Uterus (tissue), 4 donors: ENCODE measurements around the gene CBX6. TPM values are rescaled to one million over a fixed set of nuclear protein-coding genes. Genes with fewer than 3 reads are reported as not detected.

ENCODE experiments used
- DNase-seq, 2 donors: peaks; one replicate each; pipeline ENCODE4 v3.0.0-alpha.2; 2019 to 2020
- H3K27ac ChIP-seq, 2 donors: fragments of 200-600 bp; sonication (generic); 1 replicate in 1 of 2; 2 replicates in 1 of 2; pipeline ENCODE4 v1.5.1; 2016 to 2018
- H3K27me3 ChIP-seq, 2 donors: fragments of 200-600 bp; sonication (generic); one replicate each; pipeline ENCODE4 v1.5.1; 2018 to 2019; ENCODE audit warnings: control low read depth in 1 of 2
- H3K36me3 ChIP-seq, 2 donors: fragments of 200-600 bp; sonication (generic); one replicate each; pipeline ENCODE4 v1.5.1; 2019; ENCODE audit warnings: control low read depth in 1 of 2
- H3K4me1 ChIP-seq, 2 donors: fragments of 200-600 bp; sonication (generic); one replicate each; pipeline ENCODE4 v1.5.1; 2018 to 2019; ENCODE audit warnings: control low read depth in 1 of 2
- H3K4me3 ChIP-seq, 2 donors: fragments of 200-600 bp; sonication (generic); 1 replicate in 1 of 2; 2 replicates in 1 of 2; pipeline ENCODE4 v1.5.1; 2018 to 2019; ENCODE audit warnings: mild to moderate bottlenecking in 1 of 2
- H3K9me3 ChIP-seq, 2 donors: fragments of 200-600 bp; sonication (generic); one replicate each; pipeline ENCODE4 v1.5.1; 2019; ENCODE audit warnings: control low read depth in 1 of 2
- CTCF ChIP-seq, 4 experiments: fragments of 200-600 bp in 2 of 4; fragments of 450-650 bp in 2 of 4; sonication (generic) in 2 of 4; IDR thresholded peaks; one replicate each; pipeline ENCODE4 v1.5.1; 2016 to 2019; ENCODE audit warnings: antibody characterized with exemption in 4 of 4, mild to moderate bottlenecking in 2 of 4, moderate library complexity in 1 of 4
- POLR2A ChIP-seq, 2 donors: fragments of 450-650 bp; IDR thresholded peaks; one replicate each; pipeline ENCODE4 v1.6.1; 2016; ENCODE audit warnings: antibody characterized with exemption in 2 of 2, mild to moderate bottlenecking in 1 of 2, moderate library complexity in 1 of 2
- intact Hi-C: fragments of 100-400 bp; cut with DNase I; formaldehyde crosslinking; loops from one replicate; pipeline ENCODE4 v1.15.1; 2023; ENCODE audit warnings: low total_unique reads
- total RNA-seq, 4 donors: library from RNA; depleted of rRNA in 3 of 4; stranded (reverse); fragments of >200 nt in 3 of 4; gene quantifications; one replicate each; pipeline versions ENCODE4 v1.1.0 to v1.2.4, GENCODE V29; 2014 to 2023
- donor health status: DM: yes; HTN: yes; CAD: no.

CBX6 gene
- total RNA-seq, 4 donors from 2014 or later: 11.0 to 145 (median 56.4) TPM

GRCh38 chr22:38830845-38831108, 41.2 kb downstream of the CBX6 start:
- no peak for DNase-seq
- no peak overlapping the region for H3K4me3 ChIP-seq
- intact Hi-C loops: no loop called here
- no peak overlapping the region for H3K27ac ChIP-seq
- no peaks in the 10 kb centered on the region for H3K36me3 ChIP-seq
- H3K27me3 ChIP-seq: no peaks in the 10 kb centered on the region
- no peak for TF ChIP-seq POLR2A (IDR thresholded peaks at IDR 0.05)
- TF ChIP-seq CTCF (IDR thresholded peaks at IDR 0.05): no peak
- H3K9me3 ChIP-seq: no peaks in the 10 kb centered on the region
- H3K4me1 ChIP-seq: no peaks in the 10 kb centered on the region

GRCh38 chr22:38830026-38830844, 41.8 kb downstream of the CBX6 start:
- Histone ChIP-seq H3K36me3 (no peaks in the 10 kb centered on the region), H3K27ac (no peak overlapping the region), H3K27me3 (no peaks in the 10 kb centered on the region), H3K4me1 (no peaks in the 10 kb centered on the region), H3K4me3 (no peak overlapping the region), H3K9me3 (no peaks in the 10 kb centered on the region)
- TF ChIP-seq POLR2A (IDR thresholded peaks at IDR 0.05) (no peak), CTCF (IDR thresholded peaks at IDR 0.05) (no peak)
- intact Hi-C loops: no loop called here
- DNase-seq: no peak

GRCh38 chr22:38829485-38829884, 42.5 kb downstream of the CBX6 start:
- no peaks in the 10 kb centered on the region for H3K9me3 ChIP-seq
- no peak for TF ChIP-seq CTCF (IDR thresholded peaks at IDR 0.05)
- no peak for TF ChIP-seq POLR2A (IDR thresholded peaks at IDR 0.05)
- H3K27me3 ChIP-seq: no peaks in the 10 kb centered on the region
- H3K27ac ChIP-seq: no peak overlapping the region
- no peaks in the 10 kb centered on the region for H3K36me3 ChIP-seq
- DNase-seq: no peak
- H3K4me3 ChIP-seq: no peak overlapping the region
- H3K4me1 ChIP-seq: no peaks in the 10 kb centered on the region
- intact Hi-C loops: no loop called here

GRCh38 chr22:38828616-38829205, 43.3 kb downstream of the CBX6 start:
- no peaks in the 10 kb centered on the region for H3K27me3 ChIP-seq
- TF ChIP-seq POLR2A (IDR thresholded peaks at IDR 0.05) (no peak), CTCF (IDR thresholded peaks at IDR 0.05) (no peak)
- H3K4me3 ChIP-seq: no peak overlapping the region
- H3K4me1 ChIP-seq: no peaks in the 10 kb centered on the region
- DNase-seq: no peak
- no peaks in the 10 kb centered on the region for H3K9me3 ChIP-seq
- intact Hi-C loops: no loop called here
- no peak overlapping the region for H3K27ac ChIP-seq
- H3K36me3 ChIP-seq: no peaks in the 10 kb centered on the region

- Histone ChIP-seq H3K27me3 (no peaks in the 10 kb centered on the region), H3K4me3 (no peak overlapping the region), H3K36me3 (no peaks in the 10 kb centered on the region), H3K4me1 (no peaks in the 10 kb centered on the region), H3K27ac (no peak overlapping the region), H3K9me3 (no peaks in the 10 kb centered on the region)
- no peak for TF ChIP-seq CTCF (IDR thresholded peaks at IDR 0.05)
- intact Hi-C loops: no loop called here
- no peak for DNase-seq
Measured at GRCh38 chr22:38828191-38828590, 43.8 kb downstream of the CBX6 start.
